GM19240 (cell line): ENCODE results near the gene DSTYK.

Source experiments
- DNase-seq: peaks from one replicate; pipeline ENCODE4 v3.0.0; 2011; ENCODE audit warnings: low spot score; ENCODE audit not compliant: insufficient read length

DSTYK gene, protein sequence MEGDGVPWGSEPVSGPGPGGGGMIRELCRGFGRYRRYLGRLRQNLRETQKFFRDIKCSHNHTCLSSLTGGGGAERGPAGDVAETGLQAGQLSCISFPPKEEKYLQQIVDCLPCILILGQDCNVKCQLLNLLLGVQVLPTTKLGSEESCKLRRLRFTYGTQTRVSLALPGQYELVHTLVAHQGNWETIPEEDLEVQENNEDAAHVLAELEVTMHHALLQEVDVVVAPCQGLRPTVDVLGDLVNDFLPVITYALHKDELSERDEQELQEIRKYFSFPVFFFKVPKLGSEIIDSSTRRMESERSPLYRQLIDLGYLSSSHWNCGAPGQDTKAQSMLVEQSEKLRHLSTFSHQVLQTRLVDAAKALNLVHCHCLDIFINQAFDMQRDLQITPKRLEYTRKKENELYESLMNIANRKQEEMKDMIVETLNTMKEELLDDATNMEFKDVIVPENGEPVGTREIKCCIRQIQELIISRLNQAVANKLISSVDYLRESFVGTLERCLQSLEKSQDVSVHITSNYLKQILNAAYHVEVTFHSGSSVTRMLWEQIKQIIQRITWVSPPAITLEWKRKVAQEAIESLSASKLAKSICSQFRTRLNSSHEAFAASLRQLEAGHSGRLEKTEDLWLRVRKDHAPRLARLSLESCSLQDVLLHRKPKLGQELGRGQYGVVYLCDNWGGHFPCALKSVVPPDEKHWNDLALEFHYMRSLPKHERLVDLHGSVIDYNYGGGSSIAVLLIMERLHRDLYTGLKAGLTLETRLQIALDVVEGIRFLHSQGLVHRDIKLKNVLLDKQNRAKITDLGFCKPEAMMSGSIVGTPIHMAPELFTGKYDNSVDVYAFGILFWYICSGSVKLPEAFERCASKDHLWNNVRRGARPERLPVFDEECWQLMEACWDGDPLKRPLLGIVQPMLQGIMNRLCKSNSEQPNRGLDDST

GRCh38 chr1:205211169-205211838, at the start of gene DSTYK:
DSTYK (minus strand) TSS chr1:205211702; CDS start chr1:205211535, 167 bp downstream.
- DNase-seq, result peak; percentile 85

GRCh38 chr1:205259998-205260397, 48.5 kb upstream of the DSTYK start:
- DNase-seq, result no peak

DNA sequence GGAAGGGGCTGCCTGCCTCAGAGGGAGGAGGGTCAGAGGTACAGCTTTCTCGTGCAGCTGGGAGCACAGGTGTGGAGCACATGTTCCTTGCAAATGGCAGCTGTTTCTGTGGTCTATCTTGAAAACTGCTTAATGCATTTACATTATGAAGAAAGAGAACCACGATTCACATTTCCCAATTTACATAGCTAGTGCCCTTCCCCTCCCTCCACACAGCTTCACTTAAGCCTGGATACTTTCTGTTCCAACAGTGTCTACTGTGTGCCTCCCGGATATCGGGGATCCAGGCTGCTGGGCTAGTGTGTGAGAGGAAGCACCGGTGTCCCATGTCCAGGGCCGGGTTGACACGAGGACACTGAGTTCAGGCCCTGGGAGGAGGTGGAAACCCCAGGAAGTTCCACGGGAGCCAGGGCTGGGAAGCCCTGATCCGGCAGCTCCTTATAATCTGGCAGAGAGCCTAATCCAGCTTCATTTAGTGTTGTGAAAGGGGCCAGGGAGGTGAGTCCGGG, 47.9 kb upstream of the DSTYK start:
- no peak for DNase-seq

- no peak for DNase-seq
Measured at GRCh38 chr1:205258719-205259118, 47.2 kb upstream of the DSTYK start.

GRCh38 chr1:205258261-205258691, 46.8 kb upstream of the DSTYK start:
- DNase-seq, result no peak

- no peak for DNase-seq
Measured at GRCh38 chr1:205257735-205258134, 46.2 kb upstream of the DSTYK start.

DNA sequence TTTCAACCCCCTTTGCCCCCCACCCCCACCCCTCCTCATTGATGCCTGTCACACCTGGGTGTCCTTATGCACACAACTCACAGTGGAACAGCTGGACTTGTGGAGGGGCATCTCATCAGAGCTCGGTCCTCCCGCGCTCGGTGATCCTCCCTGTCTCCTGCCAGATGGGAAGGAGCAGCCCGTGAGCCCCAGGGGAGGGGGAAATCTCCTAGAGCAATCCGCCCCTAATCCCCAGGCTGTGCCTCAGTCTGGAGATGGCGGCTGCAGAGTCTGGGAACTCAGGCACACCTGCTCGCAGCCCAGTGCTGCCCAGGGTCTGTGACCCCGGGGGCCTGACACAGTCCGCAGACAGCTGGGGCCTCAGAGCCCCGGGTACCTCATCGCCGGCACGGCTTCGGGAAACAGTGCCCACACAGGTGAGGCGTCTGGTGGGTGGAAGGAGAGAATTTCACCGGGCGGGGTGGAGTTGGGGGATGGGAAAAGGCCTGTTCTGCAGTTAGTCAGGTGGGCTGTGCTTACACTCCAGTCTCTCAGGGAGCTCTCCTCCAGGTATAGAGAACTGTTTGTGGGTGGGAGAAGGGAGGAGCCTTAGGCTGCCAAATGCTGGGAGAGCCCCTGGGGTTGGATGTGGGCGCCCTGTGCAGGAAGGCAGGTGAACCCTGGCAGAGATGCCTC, 45.6 kb upstream of the DSTYK start:
- no peak for DNase-seq

DNA sequence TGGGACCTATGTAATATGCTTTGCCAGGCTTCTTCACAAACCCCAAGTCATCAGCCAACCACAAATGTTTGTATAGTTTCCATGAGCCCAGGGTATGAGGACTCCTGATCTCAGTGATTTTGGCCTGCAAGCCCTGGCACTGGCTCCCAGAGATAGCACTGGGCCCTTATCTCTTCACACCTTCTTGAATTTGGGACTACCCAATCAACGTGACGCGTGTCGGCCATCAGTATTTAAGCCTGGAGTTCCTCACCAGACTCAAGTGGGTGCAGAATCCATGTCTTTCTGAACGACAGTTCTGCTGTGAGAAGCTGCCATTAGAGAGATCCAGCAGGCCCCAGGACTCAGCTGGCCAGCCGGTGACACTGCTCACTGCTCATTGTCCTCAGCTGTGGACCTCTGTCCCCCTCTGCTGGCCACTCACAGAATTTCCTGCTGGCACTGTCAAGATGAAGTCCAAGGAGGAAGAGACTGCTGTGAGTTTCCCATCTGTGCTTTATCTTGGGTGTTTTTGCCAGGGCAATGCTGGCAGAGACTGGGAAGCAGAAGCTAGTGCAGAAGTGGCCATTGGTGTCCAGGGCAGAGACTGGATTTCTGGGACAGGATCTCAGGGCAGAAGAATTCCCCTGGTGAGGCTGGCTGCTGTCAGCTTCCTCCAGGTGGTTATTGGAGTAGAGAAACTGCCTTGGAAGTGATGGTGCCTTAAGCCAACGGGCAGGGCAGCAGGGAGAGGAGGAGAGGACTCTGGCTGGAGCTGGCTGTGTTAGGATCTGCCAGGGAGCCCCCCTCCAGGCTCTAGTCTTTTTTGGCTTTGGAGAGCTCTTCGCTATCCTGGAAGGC, 44.7 kb upstream of the DSTYK start:
- DNase-seq, result peak; percentile 75

DNA sequence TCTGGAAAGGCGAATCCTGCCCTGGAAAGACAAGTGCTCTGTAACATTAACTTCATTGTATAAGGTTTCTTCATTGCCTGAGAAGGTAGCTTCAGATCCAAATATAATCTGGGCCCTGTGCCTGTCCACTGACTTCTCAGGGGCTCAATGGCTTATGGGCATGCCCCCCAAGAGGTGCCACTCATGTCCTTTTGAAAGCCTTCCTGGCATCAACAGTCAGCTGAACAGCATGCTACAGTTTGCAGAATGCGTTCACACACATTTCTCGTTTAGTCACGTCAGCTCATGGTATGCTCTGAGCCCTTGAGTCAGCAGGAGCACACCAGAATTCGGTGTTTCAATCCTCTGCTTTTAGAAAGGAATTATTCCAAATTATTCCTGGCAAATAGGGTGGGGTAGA, 40.1 kb upstream of the DSTYK start:
- no peak for DNase-seq

DNA sequence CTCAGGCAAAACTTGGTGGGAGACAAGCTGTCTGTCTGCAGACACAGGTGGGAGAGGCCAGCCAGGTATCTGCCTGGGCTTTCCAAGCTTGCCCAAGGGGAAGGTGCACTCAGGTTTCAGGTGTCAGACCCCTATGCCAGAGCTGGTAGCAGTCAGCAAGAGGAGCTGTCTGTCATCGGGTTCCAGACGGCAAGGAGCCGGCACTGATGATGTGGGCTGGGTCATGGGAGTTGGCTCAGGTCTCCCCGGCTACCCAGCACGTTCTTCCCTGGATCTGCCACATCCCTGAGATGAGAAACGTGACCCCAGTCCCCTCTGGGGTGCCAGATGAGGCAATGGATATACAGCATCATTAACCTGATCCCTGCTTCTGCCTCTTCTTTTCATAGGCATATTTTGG, 39.2 kb upstream of the DSTYK start:
- no peak for DNase-seq

- no peak for DNase-seq
Measured at GRCh38 chr1:205249651-205250050, 38.1 kb upstream of the DSTYK start.

GRCh38 chr1:205248793-205249601, 37.5 kb upstream of the DSTYK start:
- no peak for DNase-seq

DNA sequence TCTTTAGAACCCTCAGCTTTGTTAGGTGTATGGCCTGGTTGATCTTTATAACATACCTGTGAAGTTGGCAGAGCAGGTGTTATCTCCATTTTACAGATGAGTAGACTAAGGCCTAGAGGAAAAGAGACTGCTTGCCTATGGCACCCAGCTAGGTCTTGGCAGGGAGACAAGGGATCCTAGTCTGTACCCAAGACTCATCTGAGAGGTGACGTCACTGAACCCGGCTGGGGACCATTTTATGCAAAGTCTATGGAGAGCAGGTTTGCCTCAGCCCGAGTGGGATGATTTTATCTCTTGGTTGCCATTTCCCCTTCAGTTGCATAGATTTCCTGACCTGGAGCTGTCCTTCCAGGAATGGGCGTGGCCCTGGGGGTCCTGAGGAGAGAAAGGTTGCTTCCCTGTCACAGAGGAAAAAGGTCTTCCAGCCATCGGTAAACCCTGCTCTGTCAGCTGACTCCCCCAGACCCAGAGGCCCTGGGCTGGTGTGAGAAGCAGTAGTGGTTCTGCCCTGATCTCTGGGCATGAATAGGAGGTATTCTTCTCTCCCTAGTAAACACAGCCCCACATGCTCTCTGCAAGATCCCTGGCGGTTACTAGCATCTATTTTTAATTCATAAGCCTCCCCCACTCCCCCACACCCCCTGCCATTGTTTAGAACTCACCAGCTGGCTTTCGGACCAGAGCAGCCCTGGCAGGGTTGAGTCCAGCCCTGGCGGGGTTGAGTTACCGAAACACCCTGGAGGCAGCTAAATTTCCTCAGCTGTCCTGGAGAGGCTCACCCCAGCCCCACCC, 35.8 kb upstream of the DSTYK start:
- DNase-seq, result no peak

GRCh38 chr1:205246351-205247119, 35.0 kb upstream of the DSTYK start:
- no peak for DNase-seq

DNA sequence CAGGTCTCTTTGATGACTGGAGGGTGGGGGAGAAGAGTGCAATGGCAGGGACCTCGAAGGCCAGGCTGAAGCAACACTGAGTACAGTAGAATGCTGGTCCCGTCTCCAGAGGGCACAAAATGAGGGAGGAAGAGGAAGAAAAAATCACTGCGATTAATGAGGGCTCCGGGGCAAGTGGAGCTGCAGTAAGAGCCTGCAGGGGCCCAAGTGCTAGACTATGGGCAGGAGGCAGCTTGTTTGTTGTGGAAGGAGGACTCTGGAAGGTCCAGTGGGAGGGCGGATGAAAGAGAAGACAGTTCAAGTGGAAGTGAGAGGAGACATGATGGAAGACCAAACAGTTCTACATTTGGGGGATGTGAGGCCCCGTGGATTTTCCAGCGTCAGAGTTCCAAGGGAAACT, 33.6 kb upstream of the DSTYK start:
- no peak for DNase-seq

DNA sequence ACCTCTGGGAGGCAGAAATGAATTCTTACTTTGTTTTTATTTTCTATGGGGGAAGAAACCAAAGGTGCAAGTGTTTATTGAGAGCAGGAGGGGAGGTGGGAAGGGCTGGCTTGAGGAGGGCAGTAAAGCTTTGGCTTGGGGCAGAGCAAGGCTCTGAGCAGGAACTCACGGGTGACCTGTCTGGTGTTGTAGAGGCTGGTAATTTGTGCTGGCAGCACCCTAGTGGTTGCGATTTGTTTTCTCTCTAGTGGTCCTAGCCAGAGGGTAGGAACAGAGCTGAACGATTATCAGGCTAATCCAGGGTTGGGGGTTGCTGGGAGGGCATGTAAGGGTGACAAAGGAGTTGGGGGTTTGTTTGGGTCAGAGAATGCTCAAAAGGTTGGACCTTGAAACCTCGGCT, 32.9 kb upstream of the DSTYK start:
- DNase-seq, result no peak

DNA sequence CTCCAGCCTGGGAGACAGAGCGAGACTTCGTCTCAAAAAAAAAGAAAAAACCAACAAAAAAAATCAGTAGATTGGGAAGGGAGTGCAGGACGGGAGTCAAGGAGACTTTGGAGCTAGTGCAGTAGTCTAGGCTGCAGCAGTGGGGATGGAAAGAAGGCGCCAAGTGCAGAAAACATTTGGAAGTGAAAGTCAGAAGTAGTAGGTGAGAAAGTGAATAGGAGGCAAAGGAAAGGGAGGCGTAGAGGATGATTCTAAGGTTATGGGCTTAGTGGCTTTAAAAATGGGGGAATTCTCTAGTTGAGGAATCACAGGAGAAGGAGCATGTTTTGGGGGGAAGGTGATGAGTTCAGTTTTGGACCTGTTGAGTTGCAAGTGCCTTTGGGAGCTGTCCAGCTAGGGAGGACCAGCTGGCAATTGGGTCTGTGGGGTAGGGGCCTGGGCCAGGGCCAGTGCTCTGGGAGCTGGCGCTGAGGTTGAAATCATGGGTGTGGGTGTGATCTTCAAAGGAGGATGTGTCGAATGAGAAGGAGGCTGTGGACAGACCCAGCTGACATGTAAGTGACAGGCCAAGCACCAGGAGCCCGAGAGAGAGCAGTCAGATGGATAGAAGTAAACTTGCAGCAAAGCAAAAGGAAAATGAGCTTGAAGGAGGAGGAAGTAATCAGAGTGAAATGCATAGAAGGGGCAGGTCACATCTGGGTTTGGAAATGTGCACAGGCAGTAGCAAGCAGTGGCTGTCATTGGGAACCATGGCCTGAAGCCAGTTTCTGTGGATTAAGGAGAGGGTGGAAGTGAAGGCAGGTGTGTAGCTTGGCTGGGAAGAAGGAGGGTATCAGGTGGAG, 32.1 kb upstream of the DSTYK start:
- DNase-seq, result no peak
